OCI-LY1 (cell line): ENCODE results near the gene SLC39A5.

Source experiments
- CTCF ChIP-seq: fragments of 200-600 bp; sonication (generic), shearing (Covaris generic); IDR thresholded peaks from 2 replicates; pipeline ENCODE4 v1.5.1; 2017; ENCODE audit warnings: mild to moderate bottlenecking, antibody characterized with exemption, low read length, moderate library complexity, mixed read lengths
- EZH2 ChIP-seq: fragments of 200-600 bp; sonication (generic), shearing (Covaris generic); IDR thresholded peaks from 2 replicates; pipeline ENCODE4 v1.8.0; 2017; ENCODE audit warnings: borderline replicate concordance, mixed run types, mild to moderate bottlenecking, antibody characterized with exemption, low read length, moderate library complexity, mixed read lengths

DNA sequence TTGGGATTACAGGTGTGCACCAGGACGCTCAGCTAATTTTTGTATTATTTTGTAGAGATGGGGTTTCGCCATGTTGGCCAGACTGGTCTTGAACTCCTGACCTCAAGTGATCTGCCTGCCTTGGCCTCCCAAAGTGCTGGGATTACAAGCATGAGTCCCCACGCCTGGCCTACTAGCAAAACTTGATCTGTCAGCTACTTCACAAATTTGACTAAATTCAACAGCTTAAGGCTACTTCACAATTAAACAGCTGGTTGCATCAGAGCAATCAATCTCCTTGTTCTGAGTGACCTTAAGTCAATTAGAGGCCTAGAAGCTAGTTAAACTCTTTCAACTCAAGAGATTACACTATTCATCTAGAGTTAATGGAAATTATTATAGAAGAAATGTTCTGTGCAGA is 49.1 kb downstream of the SLC39A5 start:
- no peak for TF ChIP-seq CTCF
- TF ChIP-seq EZH2 = no peak
